ENCODE measurements around the gene SEPSECS.

SEPSECS gene

DNA sequence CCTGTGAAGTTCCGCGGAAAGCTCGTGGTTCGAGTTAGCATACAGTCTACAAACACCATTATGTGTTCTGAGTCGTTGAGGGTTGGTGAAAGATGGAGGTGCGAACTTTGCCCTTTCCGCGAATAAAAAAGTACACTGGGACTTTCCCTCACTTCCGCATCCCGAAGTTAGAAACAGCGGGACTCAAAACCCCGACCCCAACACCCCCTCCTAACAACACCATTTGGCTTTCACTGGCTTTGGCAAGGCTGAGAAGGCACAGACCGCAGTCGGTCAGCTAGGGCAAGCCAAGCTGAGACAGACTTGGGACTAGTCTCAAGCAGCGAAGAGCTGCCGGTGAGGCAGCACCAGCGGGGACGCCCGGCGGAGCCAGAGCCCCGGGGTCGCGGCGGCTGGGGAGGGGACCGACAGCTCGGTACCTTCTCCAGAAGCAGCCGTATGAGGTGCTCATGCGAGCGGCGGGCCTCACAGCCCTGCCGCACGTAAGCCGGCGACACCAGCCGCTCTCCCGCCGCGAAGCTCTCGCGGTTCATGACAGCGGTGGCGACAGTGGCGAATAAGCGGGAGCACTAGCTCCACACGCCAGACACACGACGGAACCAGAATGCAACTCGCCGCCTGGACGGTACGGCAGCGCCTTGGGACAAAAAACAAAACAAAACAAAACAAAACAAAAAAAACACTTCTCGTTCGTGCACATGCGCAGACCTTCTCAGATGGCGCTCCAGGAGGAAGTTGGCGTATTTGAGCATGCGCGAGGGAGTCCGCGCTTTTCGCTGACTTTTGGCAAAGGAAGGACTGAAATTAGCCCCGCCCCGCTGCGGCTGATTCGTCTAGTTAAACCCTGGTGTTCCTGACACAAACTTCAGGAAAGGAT lies at the start of gene SEPSECS:
SEPSECS (minus strand) TSS at position 613 of the 877 bp plus-strand sequence; CDS start at position 533, 80 bp downstream.
- peak; percentile 91 for DNase-seq (ENCODE audit: low spot score)

DNA sequence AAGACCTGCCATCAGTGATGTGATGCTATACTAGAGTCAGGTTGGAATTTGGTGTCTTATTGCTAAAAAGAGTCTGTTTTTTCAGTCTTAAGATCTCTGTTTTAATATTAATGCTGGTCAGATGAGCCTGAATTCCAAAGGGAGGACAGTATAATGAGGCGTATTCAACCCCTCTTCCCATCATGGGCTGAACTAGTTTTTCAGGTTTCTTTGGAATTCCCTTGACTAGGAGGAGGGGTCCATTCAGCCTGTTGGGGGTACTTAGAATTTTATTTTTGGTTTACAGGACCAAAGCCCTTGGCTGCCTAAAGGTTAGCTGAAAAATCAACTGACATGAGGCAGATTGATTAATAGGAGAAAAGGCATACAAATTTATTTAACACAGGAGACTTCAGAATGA lies 49.5 kb upstream of the SEPSECS start:
- no peak for DNase-seq (ENCODE audit: low spot score)

DNA sequence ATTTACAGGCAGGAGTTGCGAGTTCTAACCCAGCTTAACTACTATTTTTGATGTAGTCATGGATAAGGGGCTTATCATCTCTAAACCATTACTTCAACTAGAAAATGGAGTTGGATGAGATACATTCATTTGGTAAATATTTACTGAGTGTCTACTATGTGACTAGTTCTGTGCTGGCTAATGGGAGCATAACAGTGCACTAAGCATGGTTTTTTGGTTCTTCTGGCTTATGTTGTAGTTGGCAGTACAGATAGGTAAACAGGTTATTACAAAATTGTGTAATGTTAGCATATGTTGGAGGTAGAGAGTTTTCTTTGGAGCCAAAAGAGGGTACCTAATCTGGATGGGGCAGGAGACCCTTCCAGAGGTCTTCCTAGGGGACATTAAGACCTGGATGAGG lies 47.7 kb upstream of the SEPSECS start:
- DNase-seq (ENCODE audit: low spot score), result no peak

DNA sequence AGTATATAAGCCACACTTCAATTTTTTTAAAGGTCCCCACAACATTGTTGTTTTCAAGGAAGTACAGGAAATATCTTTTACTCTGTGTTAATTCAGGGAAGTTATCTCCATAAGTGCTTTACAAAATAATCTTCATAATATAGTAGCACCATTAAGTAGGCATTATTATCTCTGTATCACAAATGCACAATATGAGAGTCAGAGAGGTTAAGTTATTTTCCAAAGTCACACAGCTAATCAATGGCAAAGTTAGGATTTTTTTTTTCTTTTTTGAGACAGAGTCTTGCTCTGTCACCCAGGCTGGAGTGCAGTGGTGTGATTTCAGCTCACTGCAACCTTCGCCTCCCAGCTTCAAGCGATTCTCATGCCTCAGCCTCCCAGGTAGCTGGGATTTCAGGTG lies 38.5 kb upstream of the SEPSECS start:
- no peak for DNase-seq (ENCODE audit: low spot score)

DNA sequence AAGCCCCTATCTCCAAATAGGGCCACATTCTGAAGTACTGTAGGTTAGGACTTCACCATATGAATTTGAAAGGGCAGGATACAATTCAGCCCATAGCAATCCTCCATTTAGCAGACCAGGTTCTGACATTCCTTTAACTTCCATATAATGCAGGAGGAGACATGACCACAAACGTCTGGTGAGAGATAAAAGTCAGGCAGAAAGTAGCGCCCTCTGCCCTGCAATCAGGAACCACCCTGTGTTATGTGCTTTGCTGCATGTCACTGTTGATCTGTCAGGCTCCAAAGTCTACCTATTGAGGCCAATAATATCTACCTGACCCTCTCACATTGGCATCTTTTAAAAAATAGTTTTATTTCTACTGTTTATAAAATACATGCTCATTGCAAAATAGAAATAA lies 30.2 kb upstream of the SEPSECS start:
- DNase-seq (ENCODE audit: low spot score), result no peak

DNA sequence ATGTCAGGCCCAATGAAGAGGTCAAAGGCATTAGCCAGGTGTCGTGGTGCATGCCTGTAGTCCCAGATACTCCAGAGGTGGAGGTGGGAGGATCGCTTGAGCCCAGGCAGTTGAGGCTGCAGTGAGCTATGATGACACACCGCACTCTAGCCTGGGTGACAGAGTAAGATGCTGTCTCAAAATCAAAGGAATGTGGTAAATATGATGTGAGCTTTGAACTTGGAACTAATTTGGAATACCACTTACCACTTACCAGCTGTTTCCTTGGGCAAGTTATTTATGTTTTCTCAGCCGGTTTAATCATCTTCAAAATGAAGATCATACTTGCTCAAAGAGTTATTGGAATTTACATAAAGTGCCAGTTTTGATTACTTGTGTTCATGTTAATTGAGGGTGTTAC lies 23.8 kb upstream of the SEPSECS start:
- no peak for DNase-seq (ENCODE audit: low spot score)

DNA sequence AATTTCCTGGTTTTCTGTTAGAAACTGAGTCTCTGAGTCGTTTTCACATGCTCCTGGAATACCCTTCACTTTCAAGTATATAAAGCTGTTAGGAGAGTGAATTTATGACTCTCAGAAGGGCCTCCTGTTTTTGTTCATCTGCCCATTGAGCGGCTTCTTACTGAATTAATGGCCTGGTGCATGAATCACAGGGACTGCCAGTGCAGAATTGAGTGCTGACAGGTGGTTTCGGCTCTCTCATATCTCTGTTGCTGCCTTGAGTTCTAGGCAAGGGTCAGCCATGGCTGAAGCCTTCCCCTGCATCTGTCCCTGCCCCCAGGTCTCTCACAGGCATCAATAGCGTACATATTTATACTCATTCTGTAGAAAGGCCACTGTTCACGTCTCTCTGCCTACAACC lies 22.7 kb upstream of the SEPSECS start:
- DNase-seq (ENCODE audit: low spot score), result no peak

DNA sequence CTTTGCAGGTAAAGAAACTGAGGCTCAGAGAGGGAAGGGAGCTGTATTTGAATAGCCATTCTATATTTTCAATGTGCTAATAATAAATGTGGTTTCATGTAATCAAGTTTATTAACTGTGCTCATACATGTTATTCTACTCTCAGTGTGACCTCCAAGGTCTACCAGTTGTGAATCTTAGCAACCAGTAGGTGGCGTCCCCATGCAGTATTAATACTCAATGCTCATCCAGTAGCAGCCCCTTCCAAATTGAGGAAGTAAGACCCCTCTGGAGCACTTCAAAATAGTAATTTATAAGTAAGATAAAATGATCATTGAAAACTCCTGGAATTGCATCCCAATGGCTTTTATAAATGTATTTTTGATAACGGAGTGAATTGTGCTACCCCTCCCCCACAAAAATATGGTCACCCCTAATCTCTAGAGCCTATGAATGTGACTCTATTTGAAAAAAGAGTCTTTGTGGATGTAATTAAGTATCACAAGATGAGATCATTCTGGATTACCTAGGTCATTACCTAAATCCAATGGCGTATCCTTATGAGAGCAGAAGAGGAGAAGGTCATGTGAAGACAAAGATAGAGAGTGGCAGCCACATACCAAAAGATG lies 20.4 kb upstream of the SEPSECS start:
- DNase-seq (ENCODE audit: low spot score), result no peak

DNA sequence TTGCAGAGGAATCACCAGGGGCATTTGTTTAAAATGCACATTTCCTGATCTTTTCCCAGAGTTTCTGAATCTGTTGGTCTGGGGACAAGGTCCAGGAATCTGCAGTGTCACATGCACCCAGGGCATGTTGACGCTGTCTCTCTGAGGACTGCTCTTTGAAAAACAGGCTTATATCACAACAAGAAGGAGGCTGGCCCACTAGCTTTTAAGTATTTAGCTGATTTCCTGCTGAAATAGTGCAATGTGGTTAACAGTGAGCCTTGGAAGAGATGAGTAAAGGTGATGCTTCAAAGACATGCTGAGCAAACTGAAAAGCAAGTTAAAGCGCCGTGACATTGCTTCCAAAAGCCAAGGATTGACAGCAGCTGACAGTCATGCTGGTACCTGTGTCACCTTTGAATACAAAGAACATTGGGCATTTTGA lies 18.6 kb upstream of the SEPSECS start:
- no peak for DNase-seq (ENCODE audit: low spot score)

DNA sequence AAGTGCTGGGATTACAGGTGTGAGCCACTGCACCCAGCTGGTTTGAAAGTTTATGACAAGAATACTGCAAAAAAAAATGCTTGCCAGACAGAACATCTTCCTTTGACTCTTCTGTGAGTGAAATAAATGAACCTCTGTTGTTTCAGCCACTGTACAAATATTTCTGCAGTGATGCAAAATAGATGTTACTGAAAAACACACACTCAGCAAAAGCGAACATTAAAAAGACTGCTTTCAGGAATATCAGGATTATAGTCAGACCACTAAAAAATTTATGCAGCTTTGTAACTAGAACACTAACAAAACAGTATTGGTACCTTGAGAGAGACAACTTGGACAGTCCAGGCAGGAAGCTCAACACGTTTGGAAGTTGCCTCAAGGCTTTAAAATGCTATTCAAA lies 16.9 kb upstream of the SEPSECS start:
- no peak for DNase-seq (ENCODE audit: low spot score)

DNA sequence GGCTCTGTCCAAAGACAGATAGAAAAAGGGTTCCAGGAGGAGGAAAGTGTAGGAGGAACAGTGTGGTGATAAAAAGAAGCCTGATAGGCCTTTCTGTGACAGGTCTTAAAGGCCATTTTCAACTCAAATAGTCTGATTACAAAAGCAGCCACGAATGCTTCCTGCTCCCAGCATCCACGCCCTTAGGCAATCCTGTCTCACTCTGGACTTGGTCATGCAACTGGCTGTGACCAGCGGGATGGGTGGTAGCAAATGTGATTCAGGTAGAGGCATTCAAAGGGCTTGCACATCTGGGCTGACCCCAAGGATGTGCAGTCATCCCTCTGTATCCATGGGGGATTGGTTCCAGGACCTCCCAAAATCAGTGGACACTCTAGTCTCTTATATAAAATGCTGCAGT lies 14.4 kb upstream of the SEPSECS start:
- no peak for DNase-seq (ENCODE audit: low spot score)

DNA sequence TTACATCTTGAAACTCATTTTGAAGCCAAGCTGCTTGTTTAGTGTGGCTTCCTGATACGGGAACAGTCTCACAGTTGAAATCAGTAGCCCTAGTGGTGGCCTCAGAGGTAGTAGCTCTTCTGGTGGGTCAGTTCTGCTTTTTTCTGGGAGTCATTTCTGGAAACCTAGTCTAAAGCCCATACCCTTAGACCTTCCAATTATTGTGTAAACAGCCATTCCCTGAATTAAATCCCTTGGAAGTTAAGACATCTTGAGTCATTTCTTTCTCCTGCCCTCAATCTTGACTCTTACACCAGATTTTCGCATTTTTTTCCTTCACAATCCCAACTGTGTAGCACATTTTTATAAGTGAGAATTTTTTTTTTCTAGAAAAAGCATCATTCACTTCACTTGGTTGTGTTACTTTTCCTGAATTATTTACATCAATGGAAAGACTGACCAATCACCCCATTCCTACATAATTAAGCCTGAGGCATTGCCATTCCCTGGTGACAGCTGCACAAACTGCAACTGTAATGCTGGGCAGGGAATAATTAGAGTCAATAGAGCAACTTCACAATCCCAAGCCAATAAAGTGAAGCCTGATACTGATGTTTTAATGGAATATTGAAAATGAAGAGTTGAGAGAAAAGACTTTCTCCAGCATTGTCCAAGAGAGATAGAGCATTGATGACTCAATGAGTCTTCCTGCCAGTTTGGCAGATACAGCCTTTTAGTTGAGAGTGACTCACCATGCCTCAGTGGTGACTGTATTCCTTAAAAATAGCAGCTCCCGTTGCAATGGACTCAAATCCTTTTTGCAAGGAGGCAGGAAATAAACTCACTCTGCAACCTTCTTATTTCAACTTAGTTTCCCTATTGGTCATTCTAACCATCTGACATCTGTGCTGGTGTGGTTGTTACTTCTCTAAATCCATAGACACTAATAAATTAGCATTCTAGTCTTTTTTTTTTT lies 13.0 kb upstream of the SEPSECS start:
- peak; percentile 86 for DNase-seq (ENCODE audit: low spot score)

DNA sequence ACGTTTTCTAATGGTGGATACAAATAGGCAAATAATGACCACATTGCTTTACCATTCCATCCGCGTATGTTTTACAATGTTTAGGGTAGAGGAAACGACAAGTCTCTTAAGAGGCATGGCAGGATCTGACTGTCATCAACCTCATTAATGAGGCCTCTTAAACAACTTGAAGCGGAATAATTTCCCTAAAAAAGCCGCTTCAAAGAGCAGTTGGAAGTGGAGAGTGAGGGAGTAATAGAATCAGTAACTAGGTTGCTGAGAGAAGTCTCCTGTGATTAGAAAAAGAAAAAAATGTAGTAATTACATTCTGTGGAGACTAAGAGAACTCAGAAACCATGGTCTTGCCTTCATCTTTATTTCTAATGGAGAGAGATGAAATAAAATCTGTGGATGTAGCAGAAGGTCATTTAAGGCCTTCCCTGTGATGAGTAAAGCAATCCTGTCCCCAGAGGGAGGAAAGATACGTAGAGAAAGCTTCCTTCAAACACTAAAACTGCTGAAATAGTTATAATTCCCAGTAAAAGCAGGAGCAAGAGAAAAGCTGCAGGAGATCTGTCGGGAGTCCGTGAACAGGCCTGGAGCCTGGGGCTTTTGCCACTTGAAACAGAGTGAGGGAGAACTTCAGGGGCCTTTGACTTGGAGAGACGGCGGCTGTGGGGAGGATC lies 11.1 kb upstream of the SEPSECS start:
- DNase-seq (ENCODE audit: low spot score), result no peak

DNA sequence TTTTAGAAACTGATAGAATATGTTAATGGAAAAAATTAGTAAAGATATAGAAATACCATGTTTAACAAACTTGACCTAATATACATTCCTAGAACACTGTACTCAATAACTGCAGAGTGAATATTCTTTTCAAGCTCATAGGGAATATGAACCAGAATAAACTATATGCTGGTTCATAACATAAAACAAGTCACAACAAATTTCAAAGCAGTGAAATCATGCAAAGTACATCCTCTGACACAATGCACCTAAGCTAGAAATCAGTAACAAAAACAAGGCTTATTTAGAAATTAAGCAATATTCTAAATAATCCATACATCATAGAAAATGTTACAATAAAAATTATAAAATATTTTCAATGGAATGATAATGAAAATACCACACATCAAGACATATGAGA lies 9.2 kb upstream of the SEPSECS start:
- no peak for DNase-seq (ENCODE audit: low spot score)

DNA sequence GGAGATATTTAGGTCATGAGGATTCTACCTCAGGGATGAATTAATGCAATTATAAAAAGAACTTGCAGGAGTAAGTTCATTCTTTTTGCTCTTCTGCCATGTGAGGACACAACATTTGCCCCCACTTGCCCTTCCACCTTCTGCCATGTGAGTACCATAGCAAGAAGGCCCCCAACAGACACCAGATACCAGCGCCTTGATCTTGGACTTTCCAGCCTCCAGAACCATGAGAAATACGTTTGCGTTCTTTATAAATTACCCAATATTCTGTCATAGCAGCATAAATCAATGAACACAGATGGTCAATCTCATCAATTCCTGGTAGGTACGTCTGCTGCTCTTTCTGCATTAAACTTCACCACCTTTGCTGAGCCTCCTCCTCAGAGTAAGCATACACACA lies 5.7 kb upstream of the SEPSECS start:
- no peak for DNase-seq (ENCODE audit: low spot score)

DNA sequence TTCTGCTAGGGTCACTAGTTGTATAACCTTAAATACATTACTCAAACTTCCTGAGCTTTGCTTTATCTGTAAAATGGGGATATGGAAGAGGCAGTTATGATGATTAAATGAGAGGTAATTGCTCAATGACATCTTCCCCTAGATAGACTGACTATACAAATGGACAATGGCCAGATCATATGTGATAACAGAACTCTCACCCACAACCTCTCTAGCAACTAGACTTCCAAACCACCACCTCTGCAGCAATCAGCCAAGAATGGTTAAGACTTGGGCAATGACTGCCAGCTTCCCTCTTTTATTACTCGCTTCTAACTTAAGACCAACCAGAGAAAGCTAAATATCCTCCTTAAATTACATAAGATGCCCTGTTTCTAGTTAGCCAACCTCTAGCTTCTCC lies 2.9 kb upstream of the SEPSECS start:
- DNase-seq (ENCODE audit: low spot score), result no peak

DNA sequence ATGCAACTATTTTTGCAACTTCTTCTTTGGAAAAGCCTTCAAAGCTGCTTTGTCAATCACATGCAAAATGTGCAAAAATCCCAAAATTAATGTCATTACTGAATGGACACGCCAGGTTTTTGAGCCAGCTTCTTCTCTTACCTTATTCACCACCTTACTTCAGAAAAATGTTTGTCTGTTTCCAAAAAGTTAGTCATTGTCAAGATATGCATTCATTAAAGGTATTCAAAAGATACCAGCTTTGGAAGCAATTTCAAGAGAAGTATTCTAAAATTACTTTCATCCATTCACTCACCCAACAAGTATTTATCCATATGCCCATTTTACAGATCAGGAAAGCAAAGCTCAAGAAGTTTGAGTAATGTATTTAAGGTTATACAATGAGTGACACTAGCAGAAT lies 2.3 kb upstream of the SEPSECS start:
- no peak for DNase-seq (ENCODE audit: low spot score)

DNA sequence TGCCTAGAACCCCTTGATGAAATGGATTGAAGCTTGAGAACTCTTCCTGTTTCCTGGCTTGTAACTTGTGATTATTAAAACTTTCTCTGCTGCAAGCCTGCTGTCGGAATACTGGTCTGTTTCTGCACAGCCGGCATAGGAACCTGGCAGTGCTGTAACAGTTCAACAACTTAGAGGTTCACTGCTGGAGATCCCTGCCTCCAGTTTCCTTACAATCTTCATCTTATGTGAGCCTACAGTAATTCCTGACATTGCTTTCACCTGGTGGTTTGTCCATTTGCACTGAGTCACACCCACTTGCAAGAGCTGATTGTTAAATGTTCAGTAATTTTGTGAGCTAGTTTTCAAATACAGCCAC lies 1.3 kb upstream of the SEPSECS start:
- DNase-seq (ENCODE audit: low spot score), result no peak

DNA sequence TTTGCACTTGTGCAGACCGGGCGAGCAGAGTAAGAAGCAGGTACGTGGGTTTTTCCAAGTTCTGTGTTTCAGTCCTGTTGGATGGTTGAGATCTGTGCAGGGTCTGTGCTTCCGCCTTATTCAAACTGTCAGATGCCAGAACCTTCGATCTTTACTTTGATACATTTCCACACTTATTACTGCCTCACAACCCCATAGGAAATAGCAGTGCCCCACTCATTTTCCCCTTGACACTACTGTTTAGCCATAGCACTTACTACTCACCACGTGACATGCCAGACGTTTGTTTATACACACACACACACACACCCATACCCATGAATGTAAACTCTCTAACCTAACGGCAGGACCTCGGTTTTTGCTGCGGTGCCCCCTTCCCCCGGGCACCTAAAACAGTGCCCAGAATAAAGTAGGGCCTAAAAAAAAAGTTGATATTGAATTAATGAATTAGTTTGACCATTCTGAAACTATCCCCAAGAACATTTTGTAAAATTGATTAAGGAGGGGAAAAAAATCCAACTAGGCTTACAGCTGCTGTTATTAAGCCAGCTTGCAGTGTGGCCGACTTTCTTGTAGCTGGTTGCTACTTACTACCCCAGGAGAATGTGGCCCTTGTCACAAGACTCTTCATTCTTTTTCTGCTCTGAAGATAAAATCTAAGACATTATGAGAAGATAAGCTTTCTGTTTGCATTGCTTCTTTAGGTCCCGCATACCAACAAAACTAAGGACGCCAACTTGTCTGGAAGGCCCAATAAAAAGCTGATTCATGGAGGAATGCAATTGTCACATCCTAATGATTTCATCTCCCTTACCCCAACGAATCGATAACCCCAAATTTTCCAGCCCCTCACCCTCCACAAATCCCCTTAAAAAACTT lies 704 bp upstream of the SEPSECS start:
- DNase-seq (ENCODE audit: low spot score), result peak; percentile 13

DNA sequence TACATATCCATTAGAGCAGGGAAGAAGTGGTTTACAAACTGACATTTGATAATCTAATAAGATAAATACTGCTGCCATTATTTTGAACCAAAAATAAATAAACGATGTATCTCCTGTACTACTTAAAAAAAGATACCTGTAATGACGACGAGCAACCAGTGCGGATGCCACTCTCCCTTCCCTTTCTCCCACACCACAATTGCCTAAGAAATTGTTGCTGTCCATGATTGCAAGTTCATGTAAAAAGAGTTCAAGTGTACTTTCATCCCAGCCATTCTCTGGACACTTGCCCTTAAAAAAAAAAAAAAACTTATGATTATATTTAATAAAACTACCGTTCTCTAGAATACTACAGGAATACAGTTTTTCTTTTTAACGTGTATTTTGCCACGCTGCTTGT lies 1.4 kb downstream of the SEPSECS start:
- no peak for DNase-seq (ENCODE audit: low spot score)

DNA sequence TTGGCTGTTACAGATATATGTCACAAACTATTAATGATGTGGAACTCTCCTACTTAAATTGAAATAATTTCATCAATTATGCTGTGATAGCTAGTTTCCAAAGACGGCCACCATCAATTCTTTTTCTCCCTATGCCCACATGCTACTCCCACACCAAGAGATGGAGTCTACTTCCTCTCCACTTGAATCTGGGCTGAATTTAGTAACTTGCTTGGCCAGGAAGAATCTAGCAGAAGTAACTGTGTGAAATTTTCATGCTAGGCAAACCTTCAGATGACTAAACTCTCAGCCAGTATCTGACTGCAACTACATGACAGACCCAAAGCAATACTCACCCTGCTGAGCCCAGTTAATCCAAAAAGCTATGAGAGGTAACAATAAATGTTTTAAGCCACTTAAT lies 3.2 kb downstream of the SEPSECS start:
- DNase-seq (ENCODE audit: low spot score), result no peak
